Nephron progenitor cell (in vitro differentiated cells): ENCODE results near the gene KLF9.

Experiments used
- DNase-seq: peaks from one replicate; pipeline ENCODE4 v3.0.0; 2021
- H3K27ac Mint-ChIP-seq: 2 replicates; pipeline ENCODE4 v1.8.0; 2021; ENCODE audit warnings: mild to moderate bottlenecking, moderate library complexity, mixed read lengths
- H3K27me3 Mint-ChIP-seq: 2 replicates; pipeline ENCODE4 v1.8.0; 2021; ENCODE audit warnings: mild to moderate bottlenecking, low read depth, mixed read lengths; ENCODE audit not compliant: poor library complexity
- H3K36me3 Mint-ChIP-seq: 2 replicates; pipeline ENCODE4 v1.8.0; 2021; ENCODE audit warnings: low read depth, mixed read lengths
- H3K4me1 Mint-ChIP-seq: 2 replicates; pipeline ENCODE4 v1.8.0; 2021; ENCODE audit warnings: mixed read lengths
- H3K4me3 Mint-ChIP-seq: 2 replicates; pipeline ENCODE4 v1.8.0; 2021; ENCODE audit warnings: mild to moderate bottlenecking, moderate library complexity, mixed read lengths
- H3K9me3 Mint-ChIP-seq: 2 replicates; pipeline ENCODE4 v1.8.0; 2021; ENCODE audit warnings: mild to moderate bottlenecking, moderate library complexity, mixed read lengths
- TF ChIP-seq, protein P1 (sequence below): fragments of 200-600 bp; sonication (generic); IDR thresholded peaks from 2 replicates; pipeline ENCODE4 v1.5.0; 2021; ENCODE audit warnings: antibody characterized with exemption

KLF9 gene

DNA sequence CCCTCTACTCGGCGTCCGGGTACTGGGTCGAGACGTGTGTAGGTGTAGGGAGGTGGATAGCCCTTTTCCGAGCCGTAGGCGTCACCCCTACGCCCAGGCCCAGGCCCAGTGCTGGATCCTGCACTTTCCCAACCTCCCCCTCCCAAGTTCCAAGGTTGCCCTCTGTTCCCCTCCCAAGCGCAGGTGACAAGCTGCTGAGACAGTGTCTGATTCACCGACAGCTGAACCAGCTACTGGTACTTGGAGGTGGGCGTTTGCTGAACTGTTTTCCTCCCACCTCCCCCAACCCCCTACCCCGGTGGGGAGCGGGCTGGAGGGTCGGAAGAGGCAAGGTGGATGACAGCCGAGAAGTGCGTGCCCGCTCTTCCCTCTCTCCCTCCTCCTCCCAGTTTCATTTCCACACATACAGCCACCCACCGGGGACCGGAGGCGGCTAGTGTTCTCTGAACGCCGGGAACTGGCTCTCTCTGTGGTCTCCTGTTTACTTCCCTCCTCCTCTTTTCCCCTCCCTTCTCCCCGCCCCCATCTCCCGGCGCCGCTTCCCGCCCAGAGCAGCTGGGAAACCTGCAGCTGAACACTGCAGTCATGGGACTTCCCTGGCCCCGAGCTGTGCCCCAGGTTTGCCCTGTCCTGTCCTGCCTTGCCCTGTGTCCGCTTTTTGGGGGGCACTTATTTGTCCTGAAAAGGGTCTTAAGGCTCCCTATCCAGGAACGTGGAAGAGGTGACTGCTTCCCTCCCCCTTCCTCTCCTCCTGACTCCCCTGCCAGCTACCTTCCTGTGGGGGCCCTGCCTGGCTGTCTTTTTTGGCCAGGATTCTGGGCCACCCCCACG, 6.2 kb upstream of the KLF9 start:
- peak overlapping the region; percentile 89 for H3K4me3 Mint-ChIP-seq
- peaks cover 40% of the 10 kb centered on the region for H3K4me1 Mint-ChIP-seq
- TF ChIP-seq, protein P1, sequence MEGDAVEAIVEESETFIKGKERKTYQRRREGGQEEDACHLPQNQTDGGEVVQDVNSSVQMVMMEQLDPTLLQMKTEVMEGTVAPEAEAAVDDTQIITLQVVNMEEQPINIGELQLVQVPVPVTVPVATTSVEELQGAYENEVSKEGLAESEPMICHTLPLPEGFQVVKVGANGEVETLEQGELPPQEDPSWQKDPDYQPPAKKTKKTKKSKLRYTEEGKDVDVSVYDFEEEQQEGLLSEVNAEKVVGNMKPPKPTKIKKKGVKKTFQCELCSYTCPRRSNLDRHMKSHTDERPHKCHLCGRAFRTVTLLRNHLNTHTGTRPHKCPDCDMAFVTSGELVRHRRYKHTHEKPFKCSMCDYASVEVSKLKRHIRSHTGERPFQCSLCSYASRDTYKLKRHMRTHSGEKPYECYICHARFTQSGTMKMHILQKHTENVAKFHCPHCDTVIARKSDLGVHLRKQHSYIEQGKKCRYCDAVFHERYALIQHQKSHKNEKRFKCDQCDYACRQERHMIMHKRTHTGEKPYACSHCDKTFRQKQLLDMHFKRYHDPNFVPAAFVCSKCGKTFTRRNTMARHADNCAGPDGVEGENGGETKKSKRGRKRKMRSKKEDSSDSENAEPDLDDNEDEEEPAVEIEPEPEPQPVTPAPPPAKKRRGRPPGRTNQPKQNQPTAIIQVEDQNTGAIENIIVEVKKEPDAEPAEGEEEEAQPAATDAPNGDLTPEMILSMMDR = no peak
- H3K36me3 Mint-ChIP-seq = no peaks in the 10 kb centered on the region
- H3K27ac Mint-ChIP-seq = peak overlapping the region; percentile 38
- H3K9me3 Mint-ChIP-seq = no peaks in the 10 kb centered on the region
- peaks cover 59% of the 10 kb centered on the region for H3K27me3 Mint-ChIP-seq
- peak; percentile 80 for DNase-seq

DNA sequence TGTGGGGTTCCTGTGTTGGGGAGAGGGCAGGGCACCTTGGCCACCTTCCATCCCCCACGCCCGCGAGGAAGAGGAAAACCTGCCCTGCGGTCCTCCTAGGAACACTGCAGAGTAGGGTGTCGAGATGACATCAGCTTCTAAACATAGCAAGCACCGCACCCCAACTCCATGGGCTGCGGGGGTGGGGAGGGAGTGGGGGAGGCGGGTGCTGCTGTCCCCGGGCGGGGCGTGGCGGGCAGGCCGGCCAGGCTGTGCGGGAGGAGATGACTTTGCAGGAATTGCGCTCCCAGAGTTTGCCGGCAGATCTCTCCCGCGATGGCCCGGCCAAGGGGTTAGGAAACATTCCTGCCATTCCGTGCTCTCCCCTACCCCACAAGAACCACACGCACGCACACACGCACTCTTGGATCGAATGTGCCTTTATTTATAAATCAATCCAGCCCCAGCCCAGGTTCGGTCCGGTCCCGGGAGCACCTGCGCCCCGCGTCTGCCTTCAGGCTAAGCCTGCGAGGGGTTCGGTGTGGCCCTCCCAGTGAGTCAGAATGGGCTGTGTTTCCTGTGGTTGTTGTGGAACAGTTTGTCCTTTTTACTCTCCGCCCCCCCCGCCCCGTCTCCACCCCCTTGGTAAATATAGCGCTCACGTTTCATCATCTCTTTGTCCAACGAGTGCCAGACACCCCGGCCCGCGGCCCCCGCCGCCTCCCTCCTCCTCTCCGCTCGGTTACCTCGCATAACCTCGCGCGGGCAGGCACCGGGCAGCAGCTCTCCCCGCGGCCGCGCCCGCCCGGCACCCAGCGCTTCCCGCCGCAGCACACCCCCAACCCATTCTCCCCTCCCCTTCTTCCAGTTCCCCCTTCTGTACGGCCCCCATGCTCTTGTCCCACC, 5.3 kb upstream of the KLF9 start:
- Mint-ChIP-seq H3K4me3 (peak overlapping the region; percentile 89), H3K4me1 (peaks cover 40% of the 10 kb centered on the region), H3K27me3 (peaks cover 61% of the 10 kb centered on the region), H3K9me3 (no peaks in the 10 kb centered on the region), H3K27ac (peak overlapping the region; percentile 96), H3K36me3 (no peaks in the 10 kb centered on the region)
- DNase-seq = peak; percentile 76
- TF ChIP-seq, protein P1 = no peak

DNA sequence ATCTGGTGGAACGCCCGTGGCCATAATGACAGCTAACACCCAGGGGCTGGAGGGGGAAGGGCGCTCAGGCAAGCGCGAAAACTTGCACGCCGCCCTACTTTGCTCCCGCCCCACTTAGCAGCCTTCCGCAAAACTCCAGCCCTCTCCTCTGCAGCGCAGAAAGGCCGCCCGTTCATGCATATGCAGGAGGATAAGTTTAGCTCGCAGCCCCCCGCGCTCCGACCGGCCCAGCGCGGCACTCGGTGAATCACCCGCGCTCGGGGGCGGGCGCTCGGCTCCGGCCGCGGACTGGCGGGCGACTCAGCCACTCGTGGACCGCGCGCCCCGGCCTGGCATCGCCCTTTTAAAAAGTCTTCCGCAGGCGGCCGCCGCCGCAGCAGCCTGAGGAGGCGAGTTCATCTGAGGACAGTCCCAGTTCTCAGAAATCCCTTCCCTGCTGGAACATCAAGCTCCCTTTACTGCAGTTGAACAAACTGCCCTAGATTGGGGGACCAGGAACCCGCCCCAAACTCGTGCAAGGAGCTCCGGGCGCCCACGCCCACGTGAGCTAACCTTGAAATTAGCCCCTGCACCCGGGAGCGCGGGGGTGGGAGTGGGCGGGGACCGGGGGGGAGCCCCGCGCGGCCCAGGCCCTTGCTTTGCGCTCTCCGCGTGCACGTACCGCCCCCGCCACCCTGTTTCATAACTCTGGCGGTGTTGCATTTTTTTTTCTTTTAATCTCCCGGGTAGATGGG, 4.5 kb upstream of the KLF9 start:
- H3K36me3 Mint-ChIP-seq = no peaks in the 10 kb centered on the region
- peak overlapping the region; percentile 89 for H3K4me3 Mint-ChIP-seq
- H3K27me3 Mint-ChIP-seq = peaks cover 65% of the 10 kb centered on the region
- H3K27ac Mint-ChIP-seq = no peak overlapping the region
- TF ChIP-seq, protein P1 = no peak
- H3K9me3 Mint-ChIP-seq = no peaks in the 10 kb centered on the region
- peak; percentile 86 for DNase-seq
- peaks cover 48% of the 10 kb centered on the region for H3K4me1 Mint-ChIP-seq

DNA sequence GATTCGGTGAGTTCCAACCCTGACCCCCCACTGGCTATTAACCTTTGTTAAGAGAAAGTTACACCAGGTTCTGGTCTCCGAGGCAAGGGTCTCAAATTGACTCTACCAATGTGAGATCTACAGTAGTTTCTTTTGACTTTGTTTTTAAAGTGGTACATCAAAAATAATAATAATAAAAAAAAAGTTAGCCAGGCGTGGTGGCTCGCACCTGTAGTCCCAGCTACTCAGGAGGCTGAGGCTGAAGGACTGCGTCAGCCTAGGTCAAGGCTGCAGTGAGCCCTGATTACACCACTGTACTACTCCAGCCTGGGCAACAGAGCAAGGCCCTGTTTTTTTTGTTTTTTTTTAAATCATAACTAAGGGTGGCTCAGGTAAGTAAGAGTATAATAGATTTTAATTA, 1.0 kb upstream of the KLF9 start:
- Mint-ChIP-seq H3K4me1 (peaks cover 48% of the 10 kb centered on the region), H3K27me3 (peaks cover 85% of the 10 kb centered on the region), H3K9me3 (no peaks in the 10 kb centered on the region)

DNA sequence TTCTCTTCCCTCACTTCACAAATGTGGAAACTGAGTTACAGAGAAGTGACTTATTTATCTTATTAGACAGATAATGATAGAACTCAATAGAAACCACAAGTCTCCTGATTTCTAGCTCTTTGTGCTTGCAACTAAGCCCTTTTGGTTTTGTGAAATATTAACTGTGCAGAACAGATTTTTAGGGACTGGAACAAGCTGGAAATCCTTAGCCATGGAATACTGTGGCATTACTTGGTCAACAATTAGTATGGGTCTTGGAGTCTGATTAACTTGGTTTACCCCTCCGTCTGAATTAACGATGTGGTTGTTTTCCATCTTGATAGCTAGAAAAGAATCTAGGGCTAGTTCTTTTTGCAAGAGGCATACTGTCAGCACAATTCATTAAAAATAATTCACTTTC, 584 bp upstream of the KLF9 start:
- H3K36me3 Mint-ChIP-seq = no peaks in the 10 kb centered on the region
- no peak for DNase-seq
- no peaks in the 10 kb centered on the region for H3K9me3 Mint-ChIP-seq
- peaks cover 50% of the 10 kb centered on the region for H3K4me1 Mint-ChIP-seq
- TF ChIP-seq, protein P1 = no peak
- H3K27me3 Mint-ChIP-seq = peaks cover 90% of the 10 kb centered on the region
- H3K4me3 Mint-ChIP-seq = peak overlapping the region; percentile 89
- no peak overlapping the region for H3K27ac Mint-ChIP-seq

More for the DNA sequence above, 1.0 kb upstream of the KLF9 start:
- Mint-ChIP-seq H3K27ac (no peak overlapping the region), H3K36me3 (no peaks in the 10 kb centered on the region), H3K4me3 (no peak overlapping the region)
- no peak for DNase-seq
- TF ChIP-seq, protein P1 = no peak
